NCI-H748 (cell line): ENCODE data around the gene ANKS1A.

ENCODE experiments used
- DNase-seq: peaks from one replicate; lab custom pipeline; 2025; ENCODE audit not compliant: unreplicated experiment; lab: John Stamatoyannopoulos, UW

Gene ANKS1A

GRCh38 chr6:35050757-35051330, 161.8 kb downstream of the ANKS1A start:
- DNase-seq: no peak

- no peak for DNase-seq
These were observed 162.3 kb downstream of the ANKS1A start for GRCh38 chr6:35051396-35051795.

- DNase-seq: no peak
These were observed 163.0 kb downstream of the ANKS1A start for GRCh38 chr6:35051997-35052583.

- no peak for DNase-seq
These were observed 163.9 kb downstream of the ANKS1A start for GRCh38 chr6:35052694-35053565.

- no peak for DNase-seq
These were observed 164.6 kb downstream of the ANKS1A start for GRCh38 chr6:35053701-35054100.

- no peak for DNase-seq
These were observed 165.2 kb downstream of the ANKS1A start for GRCh38 chr6:35054106-35054742.

GRCh38 chr6:35054743-35055130, 165.7 kb downstream of the ANKS1A start:
- no peak for DNase-seq

- no peak for DNase-seq
These were observed 166.8 kb downstream of the ANKS1A start for GRCh38 chr6:35055891-35056290.

GRCh38 chr6:35056952-35057351, 167.9 kb downstream of the ANKS1A start:
- no peak for DNase-seq

- no peak for DNase-seq
These were observed 168.6 kb downstream of the ANKS1A start for GRCh38 chr6:35057449-35058357.

- no peak for DNase-seq
These were observed 169.3 kb downstream of the ANKS1A start for GRCh38 chr6:35058358-35058675.

- no peak for DNase-seq
These were observed 169.9 kb downstream of the ANKS1A start for GRCh38 chr6:35058865-35059522.

- DNase-seq: no peak
These were observed 170.7 kb downstream of the ANKS1A start for GRCh38 chr6:35059596-35060345.

GRCh38 chr6:35061102-35061615, 172.1 kb downstream of the ANKS1A start:
- no peak for DNase-seq

- DNase-seq: no peak
These were observed 172.8 kb downstream of the ANKS1A start for GRCh38 chr6:35061651-35062410.

GRCh38 chr6:35062676-35063574, 173.9 kb downstream of the ANKS1A start:
- DNase-seq: no peak

GRCh38 chr6:35063701-35064280, 174.7 kb downstream of the ANKS1A start:
- DNase-seq: no peak
